Posterior cingulate gyrus (tissue), 11 donors: Measurements from ENCODE around the gene ADAMTS15.

Experiments
- DNase-seq, 10 donors: peaks; one replicate each; pipeline versions ENCODE4 v3.0.0 to v3.0.0-alpha.2; 2020 to 2021; ENCODE audit warnings: mixed read lengths in 3 of 10
- intact Hi-C: fragments of 100-400 bp; cut with DNase I; formaldehyde crosslinking; loops from one replicate; pipeline ENCODE4 v1.15.1; 2023

The ADAMTS15 gene

GRCh38 chr11:130452176-130452575, 3.7 kb downstream of the ADAMTS15 start:
- DNase-seq = peak in 1 of 10 donors; percentile 6
- intact Hi-C loops = no loop called here

- DNase-seq = peak in 1 of 10 donors; percentile 74
- intact Hi-C loops = no loop called here
Observed at GRCh38 chr11:130452940-130453339, 4.5 kb downstream of the ADAMTS15 start.

- intact Hi-C loops = no loop called here
- DNase-seq = peak in 1 of 10 donors; percentile 7
Observed at GRCh38 chr11:130454491-130455252, 6.2 kb downstream of the ADAMTS15 start.

GRCh38 chr11:130455483-130456127, 7.2 kb downstream of the ADAMTS15 start:
- intact Hi-C loops = no loop called here

DNA sequence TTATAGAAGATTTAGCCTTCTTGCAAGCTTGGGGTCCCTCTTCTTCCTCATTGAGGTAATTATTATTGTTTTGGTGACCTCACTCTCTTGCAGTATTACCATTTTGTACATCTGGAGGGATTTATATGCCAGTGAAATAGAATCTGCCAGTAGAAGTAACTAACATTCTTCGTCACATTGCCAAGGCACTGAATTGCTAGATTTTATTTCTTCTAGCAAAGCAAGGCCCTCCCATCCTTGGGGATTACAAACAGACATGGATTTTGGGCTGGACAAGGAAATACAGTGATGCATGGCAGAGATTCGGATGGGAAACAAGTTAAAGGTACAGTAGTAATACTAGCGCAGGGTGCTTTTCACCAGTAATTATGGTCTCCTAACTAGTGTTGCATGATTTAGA, 7.8 kb downstream of the ADAMTS15 start:
- intact Hi-C loops = no loop called here

More at GRCh38 chr11:130455483-130456127, 7.2 kb downstream of the ADAMTS15 start:
- peak in 2 of 10 donors; percentile 34 to 45 for DNase-seq

GRCh38 chr11:130457623-130458409, 9.4 kb downstream of the ADAMTS15 start:
- DNase-seq = peak in 1 of 10 donors; percentile 85
- intact Hi-C loops = no loop called here

More for the DNA sequence above, 7.8 kb downstream of the ADAMTS15 start:
- no peak for DNase-seq

DNA sequence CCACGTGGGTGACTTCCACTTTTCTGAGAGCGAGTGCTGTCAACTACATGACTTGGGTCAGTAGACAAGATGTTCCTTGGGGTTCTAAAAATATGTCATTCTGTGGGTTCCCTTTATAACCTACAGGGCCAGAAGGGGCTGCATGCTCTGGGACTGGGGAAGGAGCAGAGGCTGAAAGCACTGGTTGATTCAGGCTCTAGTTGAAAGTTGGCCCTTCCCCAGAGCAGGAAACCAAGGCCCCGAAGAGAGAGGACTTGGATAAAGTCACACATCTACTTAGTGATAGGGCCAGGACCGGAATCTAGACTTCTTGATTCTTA, 9.9 kb downstream of the ADAMTS15 start:
- intact Hi-C loops = no loop called here
- DNase-seq = no peak

- DNase-seq = peak in 1 of 10 donors; percentile 67
- intact Hi-C loops = no loop called here
Observed at GRCh38 chr11:130459521-130459920, 11.1 kb downstream of the ADAMTS15 start.

- intact Hi-C loops = no loop called here
- peak in 2 of 10 donors; percentile 62 to 73 for DNase-seq
Observed at GRCh38 chr11:130462101-130462885, 13.8 kb downstream of the ADAMTS15 start.

GRCh38 chr11:130462931-130463330, 14.5 kb downstream of the ADAMTS15 start:
- DNase-seq = peak in 2 of 10 donors; percentile 50 to 54
- intact Hi-C loops = no loop called here

GRCh38 chr11:130464291-130464812, 15.9 kb downstream of the ADAMTS15 start:
- intact Hi-C loops = no loop called here
- DNase-seq = no peak

- intact Hi-C loops = no loop called here
- no peak for DNase-seq
Observed at GRCh38 chr11:130465263-130465662, 16.8 kb downstream of the ADAMTS15 start.

GRCh38 chr11:130467116-130467900, 18.9 kb downstream of the ADAMTS15 start:
- intact Hi-C loops = no loop called here

GRCh38 chr11:130469181-130469580, 20.7 kb downstream of the ADAMTS15 start:
- intact Hi-C loops = no loop called here

More at GRCh38 chr11:130467116-130467900, 18.9 kb downstream of the ADAMTS15 start:
- peak in 2 of 10 donors; percentile 33 to 62 for DNase-seq

GRCh38 chr11:130470832-130471706, 22.6 kb downstream of the ADAMTS15 start:
- intact Hi-C loops = no loop called here
- peak in 1 of 10 donors; percentile 68 for DNase-seq

More at GRCh38 chr11:130469181-130469580, 20.7 kb downstream of the ADAMTS15 start:
- peak in 1 of 10 donors; percentile 78 for DNase-seq

DNA sequence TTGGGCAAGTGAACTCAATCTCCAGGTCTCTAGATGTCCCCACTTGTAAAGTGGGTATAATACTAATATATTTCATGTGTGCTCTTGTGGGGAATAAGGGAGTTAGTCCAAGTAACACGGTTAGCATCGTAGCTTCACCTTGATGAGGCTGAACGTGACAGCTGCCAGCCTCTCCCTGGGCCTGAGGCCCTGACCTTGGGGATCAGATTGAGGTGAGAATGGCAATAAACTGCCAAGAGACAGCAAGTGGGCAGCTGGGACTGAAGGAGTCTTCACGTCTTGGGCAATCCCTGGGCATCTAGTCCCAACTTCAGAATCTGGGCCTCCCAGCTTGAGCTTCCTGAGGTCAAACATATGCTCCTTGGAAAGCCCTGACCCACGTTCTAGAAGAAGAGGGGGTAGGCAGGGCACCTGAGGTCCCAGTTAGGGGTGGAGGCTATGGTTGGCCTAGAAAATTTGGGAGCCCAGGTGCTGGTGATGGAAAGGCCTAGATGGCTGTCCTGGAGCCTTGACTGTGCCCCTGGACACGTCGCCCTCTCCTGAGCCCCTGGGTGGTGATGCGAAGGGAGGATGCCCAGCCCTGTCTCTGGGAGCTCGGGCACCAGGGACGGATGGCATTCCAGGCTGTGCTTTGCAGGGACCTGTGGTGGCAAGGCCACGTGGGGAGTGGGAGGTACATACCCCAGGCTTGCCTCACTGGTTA, 23.4 kb downstream of the ADAMTS15 start:
- peak in 2 of 10 donors; percentile 59 to 80 for DNase-seq
- intact Hi-C loops = no loop called here

DNA sequence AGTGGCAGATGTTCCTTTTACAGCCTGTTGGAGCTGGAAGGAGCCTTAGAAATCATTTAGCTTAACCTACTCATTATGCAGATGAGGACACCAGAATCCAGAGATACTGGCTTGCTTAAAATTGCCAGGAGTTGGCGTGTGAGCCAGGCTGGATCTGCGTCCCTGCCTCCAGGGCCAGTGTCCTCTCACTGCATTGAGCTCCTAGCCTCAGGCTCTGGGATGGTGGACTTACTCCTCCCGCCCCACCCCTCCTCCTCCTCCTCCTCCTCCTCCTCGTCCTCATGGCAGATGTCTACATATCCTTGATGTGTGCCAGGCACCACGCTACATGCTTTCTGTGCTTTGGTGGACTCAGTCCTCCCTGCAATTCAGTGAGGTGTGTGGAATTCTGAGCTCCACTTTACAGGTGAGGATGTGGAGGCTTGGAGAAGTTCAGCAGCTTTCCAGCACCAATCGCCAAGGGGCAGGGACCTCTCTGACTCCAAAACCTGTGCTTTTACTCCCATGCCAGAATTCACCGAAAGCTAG, 24.1 kb downstream of the ADAMTS15 start:
- intact Hi-C loops = no loop called here
- peak in 2 of 10 donors; percentile 74 to 81 for DNase-seq
